Thyroid gland (tissue), 4 donors: Measurements from ENCODE around the gene TTC9B. TPM values are rescaled to one million over a fixed set of nuclear protein-coding genes. Genes with fewer than 3 reads are reported as not detected.

Experiments
- DNase-seq, 2 donors: peaks; one replicate each; pipeline ENCODE4 v3.0.0-alpha.2; 2019
- H3K27ac ChIP-seq, 3 donors: fragments of 200-600 bp; sonication (generic); 1 replicate in 2 of 3; 2 replicates in 1 of 3; pipeline ENCODE4 v1.5.1; 2016 to 2019; ENCODE audit warnings: mild to moderate bottlenecking in 1 of 3, moderate library complexity in 1 of 3
- H3K27me3 ChIP-seq: fragments of 200-600 bp; sonication (generic); one replicate; pipeline ENCODE4 v1.5.1; 2019
- H3K36me3 ChIP-seq, 2 donors: fragments of 200-600 bp; sonication (generic); one replicate each; pipeline ENCODE4 v1.5.1; 2016 to 2019
- H3K4me1 ChIP-seq, 2 donors: fragments of 200-600 bp; sonication (generic); one replicate each; pipeline ENCODE4 v1.5.1; 2017 to 2019
- H3K4me3 ChIP-seq, 3 donors: fragments of 200-600 bp; sonication (generic); replicated peaks in 1 of 3; 1 replicate in 2 of 3; 2 replicates in 1 of 3; pipeline ENCODE4 v1.5.1; 2016; ENCODE audit warnings: mild to moderate bottlenecking in 1 of 3
- H3K9me3 ChIP-seq: fragments of 200-600 bp; sonication (generic); one replicate; pipeline ENCODE4 v1.5.1; 2017
- POLR2A ChIP-seq, 2 donors: fragments of 450-650 bp; IDR thresholded peaks; one replicate each; pipeline ENCODE4 v1.6.1; 2017; ENCODE audit warnings: antibody characterized with exemption in 2 of 2, mild to moderate bottlenecking in 2 of 2, moderate library complexity in 1 of 2
- WGBS, 2 donors: methylation state at CpG; one replicate each; pipeline ENCODE4 v1.1.5; 2017; 5-methylcytosine and 5-hydroxymethylcytosine counted together
- intact Hi-C: fragments of 100-400 bp; cut with DNase I; formaldehyde crosslinking; loops from one replicate; pipeline ENCODE4 v1.15.1; 2023
- total RNA-seq, 4 donors: library from RNA; depleted of rRNA; stranded (reverse); fragments of >200 nt; gene quantifications; one replicate each; pipeline ENCODE4 v1.2.3, GENCODE V29; 2016
- TF ChIP-seq, protein P1 (sequence below), 6 experiments: fragments of 200-600 bp in 3 of 6; fragments of 450-650 bp in 3 of 6; sonication (generic) in 3 of 6; IDR thresholded peaks; one replicate each; pipeline ENCODE4 v1.5.1; 2016 to 2019; ENCODE audit warnings: antibody characterized with exemption in 6 of 6, mild to moderate bottlenecking in 2 of 6, inconsistent platforms in 1 of 6, moderate library complexity in 1 of 6

Gene TTC9B
- total RNA-seq, 4 donors from 2014 or later: not detected

DNA sequence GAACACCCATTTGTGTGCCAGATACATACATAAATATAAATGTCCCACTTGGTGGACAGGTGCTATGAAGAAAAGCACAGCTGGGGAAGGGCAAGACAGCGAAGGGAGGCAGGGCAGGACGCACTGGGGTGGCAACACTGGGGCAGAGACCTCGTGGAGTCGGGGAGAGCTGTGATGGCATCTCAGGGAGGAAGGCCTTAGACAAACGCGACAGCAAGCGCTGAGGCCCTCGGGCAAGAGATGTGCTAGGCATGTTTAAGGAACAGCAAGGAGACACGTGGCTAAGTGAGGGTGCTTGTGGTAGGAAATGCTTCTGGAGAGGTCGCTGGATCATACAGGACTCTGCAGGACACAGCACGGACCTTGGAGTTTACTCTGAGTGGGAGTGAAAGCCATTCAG lies 31.6 kb upstream of the TTC9B start:
- Histone ChIP-seq H3K27ac (peak overlapping the region; percentile 52 to 80 (median 70)), H3K36me3 (peaks cover under 1 to 3% of the 10 kb centered on the region in 2 donors), H3K9me3 (no peaks in the 10 kb centered on the region), H3K4me1 (peaks cover 68 to 87% of the 10 kb centered on the region in 2 donors), H3K4me3 (no peak overlapping the region), H3K27me3 (no peaks in the 10 kb centered on the region)
- DNase-seq: no peak
- 70 to 74% methylated on average over 11 of the region's 11 CpGs for WGBS, 2 donors
- TF ChIP-seq, protein P1, sequence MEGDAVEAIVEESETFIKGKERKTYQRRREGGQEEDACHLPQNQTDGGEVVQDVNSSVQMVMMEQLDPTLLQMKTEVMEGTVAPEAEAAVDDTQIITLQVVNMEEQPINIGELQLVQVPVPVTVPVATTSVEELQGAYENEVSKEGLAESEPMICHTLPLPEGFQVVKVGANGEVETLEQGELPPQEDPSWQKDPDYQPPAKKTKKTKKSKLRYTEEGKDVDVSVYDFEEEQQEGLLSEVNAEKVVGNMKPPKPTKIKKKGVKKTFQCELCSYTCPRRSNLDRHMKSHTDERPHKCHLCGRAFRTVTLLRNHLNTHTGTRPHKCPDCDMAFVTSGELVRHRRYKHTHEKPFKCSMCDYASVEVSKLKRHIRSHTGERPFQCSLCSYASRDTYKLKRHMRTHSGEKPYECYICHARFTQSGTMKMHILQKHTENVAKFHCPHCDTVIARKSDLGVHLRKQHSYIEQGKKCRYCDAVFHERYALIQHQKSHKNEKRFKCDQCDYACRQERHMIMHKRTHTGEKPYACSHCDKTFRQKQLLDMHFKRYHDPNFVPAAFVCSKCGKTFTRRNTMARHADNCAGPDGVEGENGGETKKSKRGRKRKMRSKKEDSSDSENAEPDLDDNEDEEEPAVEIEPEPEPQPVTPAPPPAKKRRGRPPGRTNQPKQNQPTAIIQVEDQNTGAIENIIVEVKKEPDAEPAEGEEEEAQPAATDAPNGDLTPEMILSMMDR (IDR thresholded peaks at IDR 0.05): no peak
- no peak for TF ChIP-seq POLR2A (IDR thresholded peaks at IDR 0.05)
- intact Hi-C loops: no loop called here

DNA sequence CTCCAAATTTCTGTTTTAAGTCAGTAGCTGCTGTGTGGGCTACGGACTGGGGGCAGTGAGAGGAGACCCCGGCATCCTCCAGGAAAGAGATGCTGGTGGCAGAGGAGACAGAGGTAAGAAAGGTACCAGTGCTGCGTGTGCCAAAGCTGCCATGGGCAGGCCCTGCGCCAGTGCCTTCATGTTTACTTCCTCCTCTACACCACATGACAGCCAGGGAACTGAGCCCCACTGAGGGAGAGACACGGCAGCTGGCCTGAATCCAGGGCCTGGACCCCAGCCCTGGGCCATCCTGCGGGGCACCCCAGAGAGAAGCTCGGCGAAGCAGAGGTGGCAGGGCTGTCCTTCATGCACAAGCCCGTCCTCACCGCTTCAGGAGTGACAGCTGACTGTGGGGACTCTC lies 31.0 kb upstream of the TTC9B start:
- H3K27me3 ChIP-seq: no peaks in the 10 kb centered on the region
- intact Hi-C loops: no loop called here
- H3K36me3 ChIP-seq: no peaks in the 10 kb centered on the region
- TF ChIP-seq POLR2A (IDR thresholded peaks at IDR 0.05): no peak
- TF ChIP-seq, protein P1 (IDR thresholded peaks at IDR 0.05): no peak
- H3K4me1 ChIP-seq: peaks cover 63 to 87% of the 10 kb centered on the region in 2 donors
- peak overlapping the region; percentile 52 to 80 (median 70) for H3K27ac ChIP-seq
- no peak for DNase-seq
- 73 to 82% methylated on average over 9 to 10 of the region's 10 CpGs for WGBS, 2 donors
- H3K4me3 ChIP-seq: no peak overlapping the region
- H3K9me3 ChIP-seq: no peaks in the 10 kb centered on the region

DNA sequence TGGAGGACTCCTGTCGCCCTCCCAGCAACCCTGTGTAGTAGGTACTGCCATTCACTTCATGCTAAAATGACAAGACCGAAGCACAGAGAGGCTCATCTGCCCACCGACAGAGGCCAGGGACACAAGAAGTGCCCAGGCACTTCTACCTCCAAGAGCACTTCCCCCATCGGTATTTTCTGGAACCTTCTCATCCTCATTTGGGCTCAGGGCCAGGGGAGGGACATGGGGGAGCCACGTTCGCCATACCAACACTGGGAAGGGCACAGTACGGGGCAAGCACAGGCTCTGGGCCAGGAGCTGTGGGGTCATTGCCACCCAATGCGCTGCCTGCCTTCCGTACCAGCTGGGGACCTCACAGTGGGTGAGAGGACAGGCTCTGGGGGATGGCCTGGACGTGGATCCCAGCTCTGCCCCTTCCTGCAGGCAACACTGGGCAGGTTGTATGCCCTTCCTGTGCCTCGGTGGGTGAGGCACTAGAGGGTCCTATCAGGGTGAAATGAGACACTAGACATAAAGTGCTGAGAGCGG lies 29.6 kb upstream of the TTC9B start:
- peak overlapping the region; percentile 66 to 96 (median 85) for H3K27ac ChIP-seq
- no peaks in the 10 kb centered on the region for H3K36me3 ChIP-seq
- H3K27me3 ChIP-seq: no peaks in the 10 kb centered on the region
- whole genome bisulfite sequencing, 2 donors: 62% methylated on average over 10 of the region's 12 CpGs; no CpG with 5 or more reads in 1 of the 2 donors
- no peak for TF ChIP-seq POLR2A (IDR thresholded peaks at IDR 0.05)
- TF ChIP-seq, protein P1 (IDR thresholded peaks at IDR 0.05): no peak
- intact Hi-C loops: no loop called here
- H3K4me1 ChIP-seq: peaks cover 55 to 82% of the 10 kb centered on the region in 2 donors
- peak; percentile 55 to 58 for DNase-seq
- no peaks in the 10 kb centered on the region for H3K9me3 ChIP-seq
- no peak overlapping the region for H3K4me3 ChIP-seq

DNA sequence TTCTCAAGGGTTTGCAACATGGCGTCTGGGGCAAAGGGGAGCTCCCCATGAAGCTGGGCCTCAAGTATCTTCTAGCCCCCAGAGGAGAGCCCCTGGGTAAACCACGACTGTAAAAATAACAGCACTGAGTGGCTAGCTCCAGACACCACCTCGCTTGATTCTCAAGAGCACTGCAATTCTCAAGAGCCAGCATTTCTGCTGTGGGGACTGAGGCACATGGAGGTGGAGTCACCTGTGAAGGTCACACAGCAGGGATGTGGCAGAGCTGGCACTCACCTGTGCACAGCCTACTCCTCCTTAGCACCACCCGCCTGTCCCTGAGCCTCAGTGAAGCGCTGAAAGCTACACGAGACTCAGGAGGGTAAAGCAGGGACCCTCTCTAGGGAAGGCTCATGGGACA lies 29.0 kb upstream of the TTC9B start:
- 45 to 67% methylated on average over 3 to 4 of the region's 6 CpGs for WGBS, 2 donors
- peaks cover 0 to 5% of the 10 kb centered on the region in 2 donors for H3K36me3 ChIP-seq
- H3K4me1 ChIP-seq: peaks cover 55 to 82% of the 10 kb centered on the region in 2 donors
- peak overlapping the region; percentile 66 to 96 (median 85) for H3K27ac ChIP-seq
- no peaks in the 10 kb centered on the region for H3K9me3 ChIP-seq
- H3K4me3 ChIP-seq: no peak overlapping the region
- TF ChIP-seq POLR2A (IDR thresholded peaks at IDR 0.05): peak in 1 of 2 donors; percentile 69
- TF ChIP-seq, protein P1 (IDR thresholded peaks at IDR 0.05): no peak
- H3K27me3 ChIP-seq: no peaks in the 10 kb centered on the region
- peak; percentile 85 to 92 for DNase-seq
- intact Hi-C loops: no loop called here

DNA sequence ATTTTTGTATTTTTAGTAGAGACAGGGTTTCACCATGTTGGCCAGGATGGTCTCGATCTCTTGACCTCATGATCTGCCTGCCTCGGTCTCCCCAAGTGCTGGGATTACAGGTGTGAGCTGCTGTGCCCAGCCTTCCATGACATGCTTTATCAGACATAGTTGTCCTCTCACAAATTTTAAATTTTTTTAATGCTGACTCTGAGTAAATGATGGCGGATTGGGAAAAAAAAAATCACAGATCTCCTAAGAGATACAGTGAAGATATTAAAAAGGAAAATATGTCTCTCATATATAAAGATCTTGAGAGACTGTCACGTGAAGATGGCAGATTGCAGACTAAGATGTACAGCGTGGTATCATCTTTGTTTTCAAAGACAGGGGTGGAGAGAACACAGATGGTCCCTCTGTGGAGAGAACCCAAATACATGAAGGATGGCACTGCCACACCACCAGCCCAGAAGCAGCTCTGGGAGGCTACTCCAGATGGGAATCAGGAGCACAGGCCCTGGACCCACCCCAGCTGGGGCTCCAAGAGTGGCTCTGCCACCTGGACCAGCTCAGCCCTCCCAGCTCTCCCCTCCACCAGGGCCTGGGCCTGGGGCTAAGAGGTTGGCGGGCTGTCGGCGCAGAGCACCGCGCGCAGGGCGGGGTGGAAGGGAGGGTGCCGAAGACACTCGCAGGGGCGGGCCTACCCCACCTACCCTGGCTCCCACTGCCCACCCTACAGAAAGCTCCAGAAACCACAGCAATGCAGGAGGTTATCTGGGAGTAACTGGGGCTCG lies 28.3 kb upstream of the TTC9B start:
- Histone ChIP-seq H3K27ac (peak overlapping the region; percentile 66 to 96 (median 85)), H3K27me3 (no peaks in the 10 kb centered on the region), H3K36me3 (peaks cover 5 to 12% of the 10 kb centered on the region in 2 donors), H3K9me3 (no peaks in the 10 kb centered on the region), H3K4me1 (peaks cover 49 to 79% of the 10 kb centered on the region in 2 donors), H3K4me3 (no peak overlapping the region)
- WGBS, 2 donors: 69 to 85% methylated on average over 5 to 15 of the region's 16 CpGs
- TF ChIP-seq, protein P1 (IDR thresholded peaks at IDR 0.05): no peak
- DNase-seq: no peak
- intact Hi-C loops: no loop called here
